H9 (cell line): ENCODE measurements around the gene SH3TC2. TPM values are rescaled to one million over a fixed set of nuclear protein-coding genes. Genes with fewer than 3 reads are reported as not detected.

Source experiments
- DNase-seq: peaks from one replicate; pipeline ENCODE4 v3.0.0-alpha.2; 2017
- H2AFZ ChIP-seq: one replicate; pipeline ENCODE4 v1.6.1; 2013; ENCODE audit warnings: mild to moderate bottlenecking, low read length, control low read depth, moderate library complexity
- H2AK5ac ChIP-seq: 2 replicates; pipeline ENCODE4 v1.6.1; 2013; ENCODE audit warnings: low read length, control low read depth, mixed read lengths; ENCODE audit not compliant: insufficient read length
- H2BK120ac ChIP-seq: one replicate; pipeline ENCODE4 v1.6.1; 2013; ENCODE audit warnings: low read depth, mild to moderate bottlenecking, low read length, control low read depth, inconsistent platforms; ENCODE audit not compliant: poor library complexity, severe bottlenecking
- H2BK12ac ChIP-seq: 2 replicates; pipeline ENCODE4 v1.6.1; 2013; ENCODE audit warnings: low read length, control low read depth, mixed read lengths, low read depth; ENCODE audit not compliant: insufficient read length
- H2BK15ac ChIP-seq: 2 replicates; pipeline ENCODE4 v1.6.1; 2013; ENCODE audit warnings: low read depth, low read length, control low read depth
- H2BK20ac ChIP-seq: one replicate; pipeline ENCODE4 v1.6.1; 2013; ENCODE audit warnings: low read depth, mild to moderate bottlenecking, low read length, control low read depth, inconsistent platforms; ENCODE audit not compliant: poor library complexity, severe bottlenecking
- H2BK5ac ChIP-seq: 2 replicates; pipeline ENCODE4 v1.6.1; 2013; ENCODE audit warnings: low read length, control low read depth, mixed read lengths; ENCODE audit not compliant: insufficient read length
- H3K14ac ChIP-seq: 2 replicates; pipeline ENCODE4 v1.6.1; 2013; ENCODE audit warnings: low read length, control low read depth; ENCODE audit not compliant: insufficient read depth
- H3K18ac ChIP-seq: 2 replicates; pipeline ENCODE4 v1.6.1; 2013; ENCODE audit warnings: low read depth, mild to moderate bottlenecking, mixed read lengths, low read length, control low read depth; ENCODE audit not compliant: insufficient read length
- H3K23ac ChIP-seq: 2 replicates; pipeline ENCODE4 v1.6.1; 2013; ENCODE audit warnings: low read length, control low read depth, mixed read lengths, low read depth; ENCODE audit not compliant: insufficient read length
- H3K23me2 ChIP-seq: 2 replicates; pipeline ENCODE4 v1.6.1; 2013; ENCODE audit warnings: low read depth, mild to moderate bottlenecking, mixed read lengths, low read length, control low read depth; ENCODE audit not compliant: insufficient read length, poor library complexity, severe bottlenecking
- H3K27ac ChIP-seq: 2 replicates; pipeline ENCODE4 v1.5.1; 2013; ENCODE audit warnings: low read length, control low read depth, mixed read lengths, low read depth; ENCODE audit not compliant: insufficient read length
- H3K27me3 ChIP-seq: 2 replicates; pipeline ENCODE4 v1.6.1; 2013; ENCODE audit warnings: low read length, control low read depth, inconsistent platforms; ENCODE audit not compliant: insufficient read depth
- H3K4ac ChIP-seq: 2 replicates; pipeline ENCODE4 v1.6.1; 2013; ENCODE audit warnings: low read depth, mild to moderate bottlenecking, control low read depth, inconsistent platforms, low read length, moderate library complexity
- H3K4me1 ChIP-seq: 2 replicates; pipeline ENCODE4 v1.6.1; 2013; ENCODE audit warnings: low read length, control low read depth, inconsistent platforms; ENCODE audit not compliant: insufficient read depth
- H3K4me2 ChIP-seq: 2 replicates; pipeline ENCODE4 v1.6.1; 2013; ENCODE audit warnings: low read length, control low read depth, mixed read lengths; ENCODE audit not compliant: insufficient read length, insufficient read depth
- H3K56ac ChIP-seq: 2 replicates; pipeline ENCODE4 v1.6.1; 2013; ENCODE audit warnings: low read depth, mild to moderate bottlenecking, mixed read lengths, low read length, control low read depth; ENCODE audit not compliant: insufficient read length
- H3K79me1 ChIP-seq: 2 replicates; pipeline ENCODE4 v1.6.1; 2013; ENCODE audit warnings: low read depth, mild to moderate bottlenecking, moderate library complexity, low read length, control low read depth, inconsistent platforms; ENCODE audit not compliant: insufficient read depth, poor library complexity, severe bottlenecking
- H3K79me2 ChIP-seq: 2 replicates; pipeline ENCODE4 v1.6.1; 2013; ENCODE audit warnings: low read length, control low read depth, inconsistent platforms; ENCODE audit not compliant: insufficient read depth
- H3K9ac ChIP-seq: 2 replicates; pipeline ENCODE4 v1.6.1; 2013; ENCODE audit warnings: low read length, control low read depth, mixed read lengths; ENCODE audit not compliant: insufficient read length; ENCODE audit errors: extremely low read depth
- H3K9me3 ChIP-seq: one replicate; pipeline ENCODE4 v1.6.1; 2013; ENCODE audit warnings: low read depth, low read length, inconsistent platforms; ENCODE audit not compliant: control insufficient read depth
- H3T11ph ChIP-seq: one replicate; pipeline ENCODE4 v1.6.1; 2013; ENCODE audit warnings: mild to moderate bottlenecking, low read length, control low read depth, inconsistent platforms
- H4K20me1 ChIP-seq: one replicate; pipeline ENCODE4 v1.6.1; 2013; ENCODE audit not compliant: control insufficient read depth, insufficient read length, insufficient read depth
- H4K5ac ChIP-seq: 2 replicates; pipeline ENCODE4 v1.6.1; 2013; ENCODE audit warnings: low read depth, mild to moderate bottlenecking, mixed read lengths, low read length, control low read depth; ENCODE audit not compliant: insufficient read length
- H4K8ac ChIP-seq: replicated peaks from 2 replicates; pipeline ENCODE4 v1.6.1; 2013; ENCODE audit warnings: low read length, control low read depth, mixed read lengths, low read depth; ENCODE audit not compliant: insufficient read length
- H4K91ac ChIP-seq: 2 replicates; pipeline ENCODE4 v1.6.1; 2013; ENCODE audit warnings: low read depth, mild to moderate bottlenecking, moderate library complexity, mixed read lengths, low read length, control low read depth; ENCODE audit not compliant: insufficient read length
- H3K27ac Mint-ChIP-seq, 3 experiments: 2 replicates in 2 of 3; 3 replicates in 1 of 3; pipeline ENCODE4 v1.8.0; 2020 to 2021; ENCODE audit warnings: mixed read lengths in 3 of 3, mild to moderate bottlenecking in 1 of 3, moderate library complexity in 1 of 3
- H3K27me3 Mint-ChIP-seq: 2 replicates; pipeline ENCODE4 v1.8.0; 2021; ENCODE audit warnings: low read depth, mild to moderate bottlenecking, moderate library complexity, mixed read lengths
- H3K36me3 Mint-ChIP-seq, 3 experiments: 2 replicates in 2 of 3; 3 replicates in 1 of 3; pipeline ENCODE4 v1.8.0; 2020 to 2021; ENCODE audit warnings: low read depth in 3 of 3, mixed read lengths in 3 of 3; ENCODE audit not compliant: insufficient read depth in 1 of 3
- H3K4me1 Mint-ChIP-seq, 2 experiments: 2 replicates each; pipeline ENCODE4 v1.8.0; 2020; ENCODE audit warnings: mixed read lengths in 2 of 2
- H3K4me3 Mint-ChIP-seq, 2 experiments: 2 replicates in 1 of 2; 3 replicates in 1 of 2; pipeline ENCODE4 v1.8.0; 2020 to 2021; ENCODE audit warnings: mild to moderate bottlenecking in 2 of 2, mixed read lengths in 2 of 2, moderate library complexity in 1 of 2
- H3K9me3 Mint-ChIP-seq, 2 experiments: 2 replicates in 1 of 2; 3 replicates in 1 of 2; pipeline ENCODE4 v1.8.0; 2020; ENCODE audit warnings: mild to moderate bottlenecking in 2 of 2, mixed read lengths in 2 of 2, moderate library complexity in 1 of 2
- CTCF ChIP-seq: fragments of 200-600 bp; sonication (generic); conservative IDR thresholded peaks from 3 replicates; pipeline ENCODE4 v1.8.0; 2021; ENCODE audit warnings: antibody characterized with exemption, mild to moderate bottlenecking
- WGBS: extraction: QIAGEN DNeasy Blood & Tissue Kit; methylation state at CpG from one replicate; pipeline ENCODE4 v1.1.7; 2013; ENCODE audit warnings: missing lambda C conversion rate, low lambda C conversion rate, mixed read lengths; ENCODE audit not compliant: insufficient read length; ENCODE audit errors: extremely low coverage; 5-methylcytosine and 5-hydroxymethylcytosine counted together
- total RNA-seq: library from RNA; stranded (reverse); gene quantifications from 2 replicates; pipeline ENCODE4 v1.2.1, GENCODE V29; 2021

SH3TC2 gene
- total RNA-seq, 1 experiment from 2014 or later: not detected

DNA sequence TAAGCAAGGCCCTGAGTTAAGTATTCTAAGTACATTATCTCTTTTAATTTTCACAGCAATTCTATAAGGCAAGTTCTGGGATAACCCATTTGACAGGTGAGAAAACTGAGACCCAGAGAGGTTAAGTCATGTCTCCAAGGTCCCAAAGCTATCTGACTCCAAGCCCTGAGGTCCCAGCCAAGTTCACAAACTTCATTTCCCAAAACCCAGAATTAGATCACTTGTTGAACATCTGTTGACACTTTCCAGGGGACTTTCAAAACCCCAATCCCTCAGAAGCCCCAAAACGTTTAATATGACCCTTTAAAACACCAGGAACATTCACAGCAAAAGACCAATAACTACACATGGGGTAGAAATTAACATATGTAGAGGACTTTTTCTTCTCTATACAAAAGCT, 72.0 kb downstream of the SH3TC2 start:
- Mint-ChIP-seq H3K27me3 (no peaks in the 10 kb centered on the region), H3K4me3 (no peak overlapping the region), H3K36me3 (no peaks in the 10 kb centered on the region), H3K9me3 (no peaks in the 10 kb centered on the region), H3K4me1 (peaks cover 6 to 12% of the 10 kb centered on the region in 2 experiments), H3K27ac (no peak overlapping the region)
- Histone ChIP-seq H4K20me1 (no peaks in the 10 kb centered on the region), H2BK120ac (no peak overlapping the region), H3K4me1 (no peaks in the 10 kb centered on the region), H3K9ac (no peak overlapping the region), H3K27me3 (no peaks in the 10 kb centered on the region), H2BK5ac (no peak overlapping the region), H4K8ac (no peak overlapping the region), H3K56ac (no peak overlapping the region), H3K23me2 (no peaks in the 10 kb centered on the region), H3T11ph (no peak overlapping the region), H3K14ac (no peak overlapping the region), H3K79me1 (no peaks in the 10 kb centered on the region), H4K5ac (no peak overlapping the region), H2BK12ac (no peak overlapping the region), H2BK15ac (no peak overlapping the region), H3K4me2 (no peak overlapping the region), H3K79me2 (no peaks in the 10 kb centered on the region), H3K9me3 (no peaks in the 10 kb centered on the region), H2AFZ (no peak overlapping the region), H4K91ac (no peak overlapping the region), H2AK5ac (no peak overlapping the region), H2BK20ac (no peak overlapping the region), H3K23ac (no peak overlapping the region), H3K4ac (no peak overlapping the region), H3K27ac (no peak overlapping the region), H3K18ac (no peak overlapping the region)
- DNase-seq: no peak
- no CpG with 5 or more reads among the region's 1 CpG for WGBS
- no peak for TF ChIP-seq CTCF
